HUES6 (cell line): ENCODE results near the gene EIF2B2.

Source experiments
- H3K27ac ChIP-seq: 2 replicates; pipeline ENCODE4 v1.7.0; 2013; ENCODE audit warnings: low read depth, mild to moderate bottlenecking, low read length, inconsistent platforms
- H3K27me3 ChIP-seq: 2 replicates; pipeline ENCODE4 v1.6.1; 2013; ENCODE audit warnings: low read length; ENCODE audit not compliant: control insufficient read depth, insufficient read depth
- H3K36me3 ChIP-seq: 2 replicates; pipeline ENCODE4 v1.6.1; 2013; ENCODE audit warnings: low read length; ENCODE audit not compliant: control insufficient read depth, insufficient read depth
- H3K4me1 ChIP-seq: 2 replicates; pipeline ENCODE4 v1.6.1; 2013; ENCODE audit warnings: low read length; ENCODE audit not compliant: control insufficient read depth, insufficient read depth
- H3K4me3 ChIP-seq: 2 replicates; pipeline ENCODE4 v1.5.1; 2013; ENCODE audit warnings: low read depth, low read length
- H3K9ac ChIP-seq: one replicate; pipeline ENCODE4 v1.6.1; 2013; ENCODE audit warnings: mild to moderate bottlenecking, low read length
- H3K9me3 ChIP-seq: 2 replicates; pipeline ENCODE4 v1.6.1; 2013; ENCODE audit warnings: low read depth, low read length; ENCODE audit not compliant: control insufficient read depth, insufficient read depth

The EIF2B2 gene

DNA sequence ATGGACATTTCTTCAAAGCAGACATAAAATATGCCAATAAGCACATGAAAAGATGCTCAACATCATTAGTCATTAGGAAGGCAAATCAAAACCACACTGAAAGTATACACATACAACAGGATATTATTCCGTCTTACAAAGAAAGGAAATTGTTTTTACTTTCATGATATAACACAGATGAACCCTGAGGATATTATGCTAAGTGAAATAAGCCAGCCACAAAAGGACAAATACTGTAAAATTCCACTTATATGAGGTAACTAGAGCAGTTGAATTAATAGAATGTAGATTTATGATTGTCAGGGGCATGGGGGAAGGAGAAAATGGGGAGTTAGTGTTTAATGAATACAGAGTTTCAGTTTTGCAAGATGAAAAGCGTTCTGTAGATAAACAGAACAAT, 56.9 kb downstream of the EIF2B2 start:
- H3K36me3 ChIP-seq, result peaks cover 19% of the 10 kb centered on the region
- no peaks in the 10 kb centered on the region for H3K27me3 ChIP-seq
- H3K27ac ChIP-seq, result no peak overlapping the region

DNA sequence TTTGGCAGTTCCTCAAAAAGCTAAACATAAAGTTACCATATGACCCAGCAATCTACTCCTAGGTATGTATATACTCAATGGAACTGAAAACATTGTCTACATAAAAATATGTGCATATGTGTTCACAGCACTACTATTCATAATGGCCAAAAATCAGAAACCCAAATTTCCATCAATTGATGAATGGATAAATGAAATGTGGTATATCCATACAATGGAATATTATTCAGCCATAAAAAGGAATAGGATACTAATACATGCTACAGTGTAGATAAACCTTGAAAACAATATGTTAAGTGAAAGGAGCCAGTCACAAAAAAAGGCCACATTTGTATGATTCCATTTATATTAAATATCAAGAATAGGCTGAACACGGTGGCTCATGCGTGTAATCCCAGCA, 57.7 kb downstream of the EIF2B2 start:
- Histone ChIP-seq H3K36me3 (peaks cover 19% of the 10 kb centered on the region), H3K27ac (no peak overlapping the region), H3K9ac (no peak overlapping the region), H3K4me3 (no peak overlapping the region), H3K4me1 (no peaks in the 10 kb centered on the region), H3K27me3 (no peaks in the 10 kb centered on the region), H3K9me3 (peaks cover 11% of the 10 kb centered on the region; the same call in 1 of the 2 replicates)

More for the DNA sequence above, 56.9 kb downstream of the EIF2B2 start:
- peaks cover 11% of the 10 kb centered on the region; the same call in 1 of the 2 replicates for H3K9me3 ChIP-seq
- H3K4me3 ChIP-seq, result no peak overlapping the region
- H3K4me1 ChIP-seq, result no peaks in the 10 kb centered on the region
- no peak overlapping the region for H3K9ac ChIP-seq
